Liver (tissue), 9 donors: ENCODE measurements around the gene BAIAP3. TPM values are rescaled to one million over a fixed set of nuclear protein-coding genes. Genes with fewer than 3 reads are reported as not detected.

Experiments used
- DNase-seq: peaks from one replicate; pipeline ENCODE4 v3.0.0-alpha.2; 2017; ENCODE audit warnings: low spot score
- H3K27ac ChIP-seq, 2 donors: one replicate each; pipeline ENCODE4 v1.7.0; 2013; ENCODE audit warnings: inconsistent platforms in 2 of 2, low read length in 2 of 2, control low read depth in 1 of 2, low read depth in 1 of 2, mild to moderate bottlenecking in 1 of 2
- H3K27me3 ChIP-seq, 4 donors: one replicate each; pipeline versions ENCODE4 v1.6.1 to v1.7.0; 2013; ENCODE audit warnings: low read length in 3 of 4, inconsistent platforms in 1 of 4, mild to moderate bottlenecking in 1 of 4, moderate library complexity in 1 of 4; ENCODE audit not compliant: control insufficient read depth in 4 of 4, insufficient read depth in 4 of 4
- H3K36me3 ChIP-seq, 4 donors: one replicate each; pipeline versions ENCODE4 v1.6.1 to v1.7.0; 2013; ENCODE audit warnings: low read length in 3 of 4, mild to moderate bottlenecking in 3 of 4, low read depth in 1 of 4, moderate library complexity in 1 of 4; ENCODE audit not compliant: control insufficient read depth in 4 of 4, insufficient read depth in 3 of 4
- H3K4me1 ChIP-seq, 4 donors: one replicate each; pipeline versions ENCODE4 v1.6.1 to v1.7.0; 2013; ENCODE audit warnings: low read length in 3 of 4, mild to moderate bottlenecking in 3 of 4, moderate library complexity in 1 of 4; ENCODE audit not compliant: control insufficient read depth in 4 of 4, insufficient read depth in 4 of 4
- H3K4me3 ChIP-seq, 3 donors: one replicate each; pipeline versions ENCODE4 v1.6.1 to v1.7.0; 2013; ENCODE audit warnings: low read length in 3 of 3, control low read depth in 1 of 3, low read depth in 1 of 3, mild to moderate bottlenecking in 1 of 3
- H3K9ac ChIP-seq, 2 donors: one replicate each; pipeline ENCODE4 v1.7.0; 2013; ENCODE audit warnings: low read length in 2 of 2, mild to moderate bottlenecking in 2 of 2, moderate library complexity in 2 of 2, control low read depth in 1 of 2, low read depth in 1 of 2
- H3K9me3 ChIP-seq, 4 donors: one replicate each; pipeline versions ENCODE4 v1.6.1 to v1.7.0; 2013; ENCODE audit warnings: low read length in 3 of 4; ENCODE audit not compliant: control insufficient read depth in 4 of 4
- EGR1 ChIP-seq, 2 donors: IDR thresholded peaks; 2 replicates each; pipeline ENCODE4 v1.6.1; 2016 to 2018; ENCODE audit warnings: antibody characterized with exemption in 2 of 2, low read depth in 2 of 2
- FOXA1 ChIP-seq: IDR thresholded peaks from 2 replicates; pipeline ENCODE4 v1.6.1; 2016; ENCODE audit warnings: antibody characterized with exemption
- FOXA2 ChIP-seq: IDR thresholded peaks from 2 replicates; pipeline ENCODE4 v1.6.1; 2016; ENCODE audit warnings: antibody characterized with exemption
- GABPA ChIP-seq, 2 donors: IDR thresholded peaks in 1 of 2; conservative IDR thresholded peaks in 1 of 2; 2 replicates each; pipeline ENCODE4 v1.6.1; 2016; ENCODE audit warnings: antibody characterized with exemption in 2 of 2, mild to moderate bottlenecking in 1 of 2, moderate library complexity in 1 of 2
- HNF4A ChIP-seq, 2 donors: conservative IDR thresholded peaks; 2 replicates each; pipeline ENCODE4 v1.6.1; 2016; ENCODE audit warnings: antibody characterized with exemption in 2 of 2, mild to moderate bottlenecking in 2 of 2
- HNF4G ChIP-seq: IDR thresholded peaks from 2 replicates; pipeline ENCODE4 v1.6.1; 2016; ENCODE audit warnings: antibody characterized with exemption
- JUND ChIP-seq, 2 donors: IDR thresholded peaks; 2 replicates each; pipeline ENCODE4 v1.6.1; 2016; ENCODE audit warnings: antibody characterized with exemption in 2 of 2
- NR2F2 ChIP-seq: IDR thresholded peaks from 2 replicates; pipeline ENCODE4 v1.6.1; 2016; ENCODE audit warnings: antibody characterized with exemption
- RAD21 ChIP-seq, 2 donors: IDR thresholded peaks; 2 replicates each; pipeline ENCODE4 v1.6.1; 2016; ENCODE audit warnings: antibody characterized with exemption in 2 of 2, mild to moderate bottlenecking in 2 of 2
- RXRA ChIP-seq, 2 donors: IDR thresholded peaks; 2 replicates each; pipeline ENCODE4 v1.6.1; 2017 to 2018; ENCODE audit warnings: antibody characterized with exemption in 2 of 2, mild to moderate bottlenecking in 1 of 2
- SP1 ChIP-seq: IDR thresholded peaks from 2 replicates; pipeline ENCODE4 v1.6.1; 2018; ENCODE audit warnings: antibody characterized with exemption, mild to moderate bottlenecking
- TAF1 ChIP-seq: conservative IDR thresholded peaks from 2 replicates; pipeline ENCODE4 v1.6.1; 2016; ENCODE audit warnings: antibody characterized with exemption, mild to moderate bottlenecking
- YY1 ChIP-seq: IDR thresholded peaks from 2 replicates; pipeline ENCODE4 v1.6.1; 2016; ENCODE audit warnings: antibody characterized with exemption, mild to moderate bottlenecking
- WGBS: extraction: QIAGEN DNeasy Blood & Tissue Kit; methylation state at CpG from one replicate; pipeline ENCODE4 v1.1.7; 2013; 5-methylcytosine and 5-hydroxymethylcytosine counted together
- polyA plus RNA-seq, 2 donors: library from polyadenylated mRNA; stranded (reverse) in 1 of 2; unstranded in 1 of 2; fragments of 200-250 nt in 1 of 2; fragments of >200 nt in 1 of 2; fragmentation: Nextera tagmentation in 1 of 2; extraction: Ambion mirVana in 1 of 2; gene quantifications; one replicate each; pipeline versions ENCODE4 v1.2.1 to v1.2.3, GENCODE V29; 2013 to 2015
- total RNA-seq, 2 donors: library from RNA; depleted of rRNA; stranded (reverse); fragments of >200 nt; gene quantifications; one replicate each; pipeline ENCODE4 v1.2.3, GENCODE V29; 2014
- TF ChIP-seq, protein P1 (sequence below): IDR thresholded peaks from 2 replicates; pipeline ENCODE4 v1.6.1; 2016; ENCODE audit warnings: antibody characterized with exemption
- TF ChIP-seq, protein P2 (sequence below): IDR thresholded peaks from 2 replicates; pipeline ENCODE4 v1.6.1; 2016; ENCODE audit warnings: antibody characterized with exemption, mild to moderate bottlenecking
- TF ChIP-seq, protein P3 (sequence below): fragments of 150-350 bp; IDR thresholded peaks from 2 replicates; pipeline ENCODE4 v1.5.1; 2017; ENCODE audit warnings: improper control_type of control experiment, low read depth, low read length; ENCODE audit not compliant: missing input control
- TF ChIP-seq, protein P4 (sequence below): IDR thresholded peaks from 2 replicates; pipeline ENCODE4 v1.6.1; 2016; ENCODE audit warnings: antibody characterized with exemption
- TF ChIP-seq, protein P5 (sequence below): IDR thresholded peaks from 2 replicates; pipeline ENCODE4 v1.6.1; 2016; ENCODE audit warnings: antibody characterized with exemption
- donor health status: healthy.
- donor health status: healthy.
- donor health status: healthy.
- donor health status: healthy.
- donor health status: healthy.

Gene BAIAP3
- total and polyA plus RNA-seq, 4 donors = 1.6 to 3.8 (median 2.6) TPM

DNA sequence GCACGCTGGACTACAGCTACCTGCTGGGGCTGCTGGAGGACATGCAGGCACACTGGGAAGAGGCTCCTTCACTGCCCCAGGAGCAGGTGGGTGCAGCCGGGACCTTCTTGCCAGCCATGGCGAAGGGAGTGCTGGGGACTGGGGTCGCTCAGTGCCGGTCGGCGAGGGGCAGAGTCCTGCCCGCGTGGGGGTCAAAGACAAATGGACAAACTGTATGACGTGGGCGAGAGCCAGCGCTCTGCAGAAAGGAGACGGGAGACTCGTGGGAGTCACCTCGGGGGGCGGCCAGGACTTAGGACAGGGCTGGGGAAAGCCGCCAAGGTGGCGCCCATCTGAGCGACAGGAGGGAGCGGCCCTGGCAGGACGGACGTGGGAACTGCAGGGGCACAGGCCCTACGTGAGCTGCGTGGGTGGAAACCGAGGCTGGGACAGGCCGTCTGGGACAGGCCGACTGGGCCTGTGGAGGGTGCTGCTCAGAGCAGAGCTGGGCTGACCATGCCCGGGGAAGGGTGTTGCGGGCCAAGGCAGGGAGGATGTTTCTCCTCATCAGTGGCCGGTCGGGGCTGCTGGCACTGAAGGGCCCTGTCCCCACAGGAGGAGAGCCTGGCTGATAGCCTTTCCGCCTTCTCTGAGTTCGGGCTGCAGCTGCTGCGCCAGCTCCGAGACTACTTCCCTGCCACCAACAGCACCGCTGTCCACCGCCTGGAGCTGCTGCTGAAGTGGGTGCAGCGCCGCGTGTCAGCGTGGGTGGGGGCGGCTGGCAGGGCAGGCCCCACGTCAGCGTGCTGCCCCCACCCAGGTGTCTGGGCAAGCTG lies 10.2 kb downstream of the BAIAP3 start:
- Histone ChIP-seq H3K36me3 (peaks cover 0 to 5% (median 2%) of the 10 kb centered on the region in 4 donors), H3K4me3 (peak overlapping the region; percentile 38 to 63 (median 49)), H3K27me3 (no peaks in the 10 kb centered on the region), H3K27ac (no peak overlapping the region), H3K4me1 (peaks cover 4 to 24% (median 15%) of the 10 kb centered on the region in 4 donors), H3K9me3 (no peaks in the 10 kb centered on the region), H3K9ac (no peak overlapping the region)
- WGBS = 47% methylated on average over 44 of the region's 44 CpGs
- peak; percentile 1 for TF ChIP-seq SP1
- TF ChIP-seq RXRA (IDR thresholded peaks at IDR 0.05) = no peak
- no peak for TF ChIP-seq HNF4G
- TF ChIP-seq, protein P1, sequence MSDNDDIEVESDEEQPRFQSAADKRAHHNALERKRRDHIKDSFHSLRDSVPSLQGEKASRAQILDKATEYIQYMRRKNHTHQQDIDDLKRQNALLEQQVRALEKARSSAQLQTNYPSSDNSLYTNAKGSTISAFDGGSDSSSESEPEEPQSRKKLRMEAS = no peak
- TF ChIP-seq, protein P2, sequence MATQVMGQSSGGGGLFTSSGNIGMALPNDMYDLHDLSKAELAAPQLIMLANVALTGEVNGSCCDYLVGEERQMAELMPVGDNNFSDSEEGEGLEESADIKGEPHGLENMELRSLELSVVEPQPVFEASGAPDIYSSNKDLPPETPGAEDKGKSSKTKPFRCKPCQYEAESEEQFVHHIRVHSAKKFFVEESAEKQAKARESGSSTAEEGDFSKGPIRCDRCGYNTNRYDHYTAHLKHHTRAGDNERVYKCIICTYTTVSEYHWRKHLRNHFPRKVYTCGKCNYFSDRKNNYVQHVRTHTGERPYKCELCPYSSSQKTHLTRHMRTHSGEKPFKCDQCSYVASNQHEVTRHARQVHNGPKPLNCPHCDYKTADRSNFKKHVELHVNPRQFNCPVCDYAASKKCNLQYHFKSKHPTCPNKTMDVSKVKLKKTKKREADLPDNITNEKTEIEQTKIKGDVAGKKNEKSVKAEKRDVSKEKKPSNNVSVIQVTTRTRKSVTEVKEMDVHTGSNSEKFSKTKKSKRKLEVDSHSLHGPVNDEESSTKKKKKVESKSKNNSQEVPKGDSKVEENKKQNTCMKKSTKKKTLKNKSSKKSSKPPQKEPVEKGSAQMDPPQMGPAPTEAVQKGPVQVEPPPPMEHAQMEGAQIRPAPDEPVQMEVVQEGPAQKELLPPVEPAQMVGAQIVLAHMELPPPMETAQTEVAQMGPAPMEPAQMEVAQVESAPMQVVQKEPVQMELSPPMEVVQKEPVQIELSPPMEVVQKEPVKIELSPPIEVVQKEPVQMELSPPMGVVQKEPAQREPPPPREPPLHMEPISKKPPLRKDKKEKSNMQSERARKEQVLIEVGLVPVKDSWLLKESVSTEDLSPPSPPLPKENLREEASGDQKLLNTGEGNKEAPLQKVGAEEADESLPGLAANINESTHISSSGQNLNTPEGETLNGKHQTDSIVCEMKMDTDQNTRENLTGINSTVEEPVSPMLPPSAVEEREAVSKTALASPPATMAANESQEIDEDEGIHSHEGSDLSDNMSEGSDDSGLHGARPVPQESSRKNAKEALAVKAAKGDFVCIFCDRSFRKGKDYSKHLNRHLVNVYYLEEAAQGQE = no peak
- TF ChIP-seq EGR1 (IDR thresholded peaks at IDR 0.05; ENCODE audit: low read depth in 2 of 2) = no peak
- TF ChIP-seq FOXA2 = no peak
- TF ChIP-seq, protein P3, sequence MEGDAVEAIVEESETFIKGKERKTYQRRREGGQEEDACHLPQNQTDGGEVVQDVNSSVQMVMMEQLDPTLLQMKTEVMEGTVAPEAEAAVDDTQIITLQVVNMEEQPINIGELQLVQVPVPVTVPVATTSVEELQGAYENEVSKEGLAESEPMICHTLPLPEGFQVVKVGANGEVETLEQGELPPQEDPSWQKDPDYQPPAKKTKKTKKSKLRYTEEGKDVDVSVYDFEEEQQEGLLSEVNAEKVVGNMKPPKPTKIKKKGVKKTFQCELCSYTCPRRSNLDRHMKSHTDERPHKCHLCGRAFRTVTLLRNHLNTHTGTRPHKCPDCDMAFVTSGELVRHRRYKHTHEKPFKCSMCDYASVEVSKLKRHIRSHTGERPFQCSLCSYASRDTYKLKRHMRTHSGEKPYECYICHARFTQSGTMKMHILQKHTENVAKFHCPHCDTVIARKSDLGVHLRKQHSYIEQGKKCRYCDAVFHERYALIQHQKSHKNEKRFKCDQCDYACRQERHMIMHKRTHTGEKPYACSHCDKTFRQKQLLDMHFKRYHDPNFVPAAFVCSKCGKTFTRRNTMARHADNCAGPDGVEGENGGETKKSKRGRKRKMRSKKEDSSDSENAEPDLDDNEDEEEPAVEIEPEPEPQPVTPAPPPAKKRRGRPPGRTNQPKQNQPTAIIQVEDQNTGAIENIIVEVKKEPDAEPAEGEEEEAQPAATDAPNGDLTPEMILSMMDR = peak; percentile 3
- no peak for TF ChIP-seq HNF4A (conservative IDR thresholded peaks at IDR 0.05)
- TF ChIP-seq RAD21 (IDR thresholded peaks at IDR 0.05) = no peak
- TF ChIP-seq FOXA1 = no peak
- TF ChIP-seq YY1 = no peak
- DNase-seq = no peak

DNA sequence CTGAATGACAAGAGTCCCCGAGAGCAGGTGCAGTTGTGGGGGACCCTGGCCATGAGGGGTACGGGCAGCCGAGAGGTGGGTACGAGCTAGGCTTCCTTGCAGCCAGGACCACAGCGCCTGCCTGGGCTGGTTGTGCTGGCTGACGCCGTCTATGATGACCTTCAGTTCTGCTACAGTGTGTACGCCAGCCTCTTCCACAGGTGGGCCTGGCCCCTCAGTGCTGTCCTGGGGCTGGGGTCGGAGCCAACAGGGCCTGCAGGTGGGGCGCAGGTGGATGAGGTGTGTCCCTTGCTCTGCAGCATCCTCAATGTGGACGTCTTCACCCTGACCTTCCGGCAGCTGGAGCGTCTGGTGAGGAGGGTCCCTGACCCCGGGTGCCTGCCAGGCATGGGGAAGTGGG lies 11.1 kb downstream of the BAIAP3 start:
- Histone ChIP-seq H3K4me3 (no peak overlapping the region), H3K27ac (no peak overlapping the region), H3K36me3 (peaks cover 3 to 11% (median 5%) of the 10 kb centered on the region in 4 donors), H3K4me1 (peaks cover 4 to 24% (median 15%) of the 10 kb centered on the region in 4 donors), H3K27me3 (no peaks in the 10 kb centered on the region), H3K9me3 (no peaks in the 10 kb centered on the region), H3K9ac (no peak overlapping the region)
- 94% methylated on average over 14 of the region's 14 CpGs for WGBS
- no peak for TF ChIP-seq JUND (IDR thresholded peaks at IDR 0.05)
- TF ChIP-seq, protein P4, sequence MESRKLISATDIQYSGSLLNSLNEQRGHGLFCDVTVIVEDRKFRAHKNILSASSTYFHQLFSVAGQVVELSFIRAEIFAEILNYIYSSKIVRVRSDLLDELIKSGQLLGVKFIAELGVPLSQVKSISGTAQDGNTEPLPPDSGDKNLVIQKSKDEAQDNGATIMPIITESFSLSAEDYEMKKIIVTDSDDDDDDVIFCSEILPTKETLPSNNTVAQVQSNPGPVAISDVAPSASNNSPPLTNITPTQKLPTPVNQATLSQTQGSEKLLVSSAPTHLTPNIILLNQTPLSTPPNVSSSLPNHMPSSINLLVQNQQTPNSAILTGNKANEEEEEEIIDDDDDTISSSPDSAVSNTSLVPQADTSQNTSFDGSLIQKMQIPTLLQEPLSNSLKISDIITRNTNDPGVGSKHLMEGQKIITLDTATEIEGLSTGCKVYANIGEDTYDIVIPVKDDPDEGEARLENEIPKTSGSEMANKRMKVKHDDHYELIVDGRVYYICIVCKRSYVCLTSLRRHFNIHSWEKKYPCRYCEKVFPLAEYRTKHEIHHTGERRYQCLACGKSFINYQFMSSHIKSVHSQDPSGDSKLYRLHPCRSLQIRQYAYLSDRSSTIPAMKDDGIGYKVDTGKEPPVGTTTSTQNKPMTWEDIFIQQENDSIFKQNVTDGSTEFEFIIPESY = no peak
- TF ChIP-seq RAD21 (IDR thresholded peaks at IDR 0.05) = no peak
- no peak for TF ChIP-seq GABPA (IDR thresholded peaks at IDR 0.05 in 1 of 2, conservative IDR thresholded peaks at IDR 0.05 in 1 of 2)
- TF ChIP-seq HNF4G = no peak
- TF ChIP-seq, protein P1 = no peak
- TF ChIP-seq FOXA2 = no peak
- no peak for TF ChIP-seq FOXA1
- TF ChIP-seq, protein P3 = no peak
- TF ChIP-seq, protein P5, sequence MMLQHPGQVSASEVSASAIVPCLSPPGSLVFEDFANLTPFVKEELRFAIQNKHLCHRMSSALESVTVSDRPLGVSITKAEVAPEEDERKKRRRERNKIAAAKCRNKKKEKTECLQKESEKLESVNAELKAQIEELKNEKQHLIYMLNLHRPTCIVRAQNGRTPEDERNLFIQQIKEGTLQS = no peak
- no peak for TF ChIP-seq TAF1
- no peak for TF ChIP-seq RXRA (IDR thresholded peaks at IDR 0.05)
- no peak for TF ChIP-seq NR2F2
- TF ChIP-seq HNF4A (conservative IDR thresholded peaks at IDR 0.05) = no peak
- DNase-seq = no peak
